Upper lobe of left lung (tissue), 4 donors: ENCODE data around the gene TECTB.

Source experiments
- CTCF ChIP-seq, 6 experiments: fragments of 450-650 bp in 4 of 6; fragments of 200-600 bp in 2 of 6; sonication (generic) in 2 of 6; IDR thresholded peaks; one replicate each; pipeline ENCODE4 v1.5.1; 2016 to 2019; ENCODE audit warnings: antibody characterized with exemption in 6 of 6
- EP300 ChIP-seq, 4 donors: sonication (generic); formaldehyde crosslinking; IDR thresholded peaks; one replicate each; pipeline ENCODE4 v1.5.1; 2017; ENCODE audit warnings: antibody characterized with exemption in 4 of 4, control low read depth in 2 of 4
- POLR2A ChIP-seq, 4 donors: fragments of 450-650 bp; IDR thresholded peaks; one replicate each; pipeline ENCODE4 v1.5.1; 2016 to 2017; ENCODE audit warnings: antibody characterized with exemption in 4 of 4, mild to moderate bottlenecking in 2 of 4
- POLR2AphosphoS5 ChIP-seq, 2 donors: sonication (generic); formaldehyde crosslinking; IDR thresholded peaks; one replicate each; pipeline ENCODE4 v1.5.1; 2017; ENCODE audit warnings: antibody characterized with exemption in 2 of 2

DNA sequence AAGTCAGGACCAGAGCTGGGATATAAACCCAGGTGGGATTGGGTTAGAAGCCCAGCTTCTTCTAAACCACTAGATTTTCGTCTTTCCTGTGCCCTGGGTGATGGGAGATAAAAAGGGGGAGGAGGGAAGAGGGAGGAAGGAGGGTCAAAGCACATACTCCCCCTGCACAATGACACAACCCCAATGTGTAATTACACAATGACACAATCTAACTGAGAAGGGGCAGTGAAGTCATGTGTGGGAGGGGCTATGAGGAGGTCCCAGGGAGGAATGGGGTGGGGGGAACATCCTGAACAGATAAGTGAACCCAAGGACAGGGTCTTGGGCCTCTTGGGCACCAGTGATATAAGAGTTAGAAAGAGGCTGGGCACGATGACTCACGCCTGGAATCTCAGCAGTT lies 44.5 kb downstream of the TECTB start:
- TF ChIP-seq POLR2A (IDR thresholded peaks at IDR 0.05) (no peak), CTCF (IDR thresholded peaks at IDR 0.05) (no peak), EP300 (IDR thresholded peaks at IDR 0.05) (no peak), POLR2AphosphoS5 (IDR thresholded peaks at IDR 0.05) (no peak)
